Karpas-422 (cell line): ENCODE measurements around the gene FAM83F. TPM values are rescaled to one million over a fixed set of nuclear protein-coding genes. Genes with fewer than 3 reads are reported as not detected.

ENCODE experiments used
- DNase-seq: peaks from one replicate; pipeline ENCODE4 v3.0.0-alpha.2; 2015
- H2AFZ ChIP-seq: fragments of 200-600 bp; sonication (generic); 2 replicates; pipeline ENCODE4 v1.6.1; 2014; ENCODE audit warnings: antibody characterized with exemption, low read length, mixed read lengths
- H3K27ac ChIP-seq: fragments of 200-600 bp; sonication (generic); 2 replicates; pipeline ENCODE4 v1.5.1; 2014; ENCODE audit warnings: mild to moderate bottlenecking, low read length, moderate library complexity
- H3K27me3 ChIP-seq: fragments of 200-600 bp; sonication (generic); 2 replicates; pipeline ENCODE4 v1.6.1; 2014; ENCODE audit warnings: low read length, mixed read lengths
- H3K36me3 ChIP-seq: fragments of 200-600 bp; sonication (generic); 2 replicates; pipeline ENCODE4 v1.6.1; 2014; ENCODE audit warnings: low read length, mixed read lengths; ENCODE audit not compliant: insufficient read depth
- H3K4me1 ChIP-seq: fragments of 200-600 bp; sonication (generic); 2 replicates; pipeline ENCODE4 v1.6.1; 2014; ENCODE audit warnings: mild to moderate bottlenecking, low read length, mixed read lengths
- H3K4me2 ChIP-seq: fragments of 200-600 bp; sonication (generic); 2 replicates; pipeline ENCODE4 v1.6.1; 2014; ENCODE audit warnings: low read length, low read depth, mild to moderate bottlenecking; ENCODE audit not compliant: poor library complexity, severe bottlenecking
- H3K4me3 ChIP-seq: fragments of 200-600 bp; sonication (generic); 2 replicates; pipeline ENCODE4 v1.5.1; 2014; ENCODE audit warnings: mild to moderate bottlenecking, antibody characterized with exemption, low read length, mixed read lengths
- H3K79me2 ChIP-seq: fragments of 200-600 bp; sonication (generic); 2 replicates; pipeline ENCODE4 v1.6.1; 2014; ENCODE audit warnings: mild to moderate bottlenecking, low read length, mixed read lengths
- H3K9ac ChIP-seq: fragments of 200-600 bp; sonication (generic); 2 replicates; pipeline ENCODE4 v1.6.0; 2014; ENCODE audit warnings: low read length
- H3K9me2 ChIP-seq: fragments of 200-600 bp; sonication (generic), shearing (Covaris generic); replicated peaks from 2 replicates; pipeline ENCODE4 v1.6.0; 2014; ENCODE audit warnings: mild to moderate bottlenecking, low read length, moderate library complexity; ENCODE audit not compliant: insufficient read depth
- H3K9me3 ChIP-seq: fragments of 300-700, 200-600 bp; sonication (generic); 2 replicates; pipeline ENCODE4 v1.6.1; 2014; ENCODE audit warnings: low read length, mixed read lengths
- H4K20me1 ChIP-seq: fragments of 200-600 bp; sonication (generic); 2 replicates; pipeline ENCODE4 v1.6.1; 2014; ENCODE audit warnings: mild to moderate bottlenecking, antibody characterized with exemption, low read length, low read depth; ENCODE audit not compliant: insufficient read depth
- total RNA-seq: library from RNA; depleted of rRNA; stranded (reverse); fragments of >200 nt; shearing (Covaris generic); gene quantifications from 2 replicates; pipeline ENCODE4 v1.2.3, GENCODE V29; 2014; ENCODE audit warnings: low replicate concordance

The FAM83F gene
- total RNA-seq, 1 experiment from 2014 or later = 0.07 TPM

DNA sequence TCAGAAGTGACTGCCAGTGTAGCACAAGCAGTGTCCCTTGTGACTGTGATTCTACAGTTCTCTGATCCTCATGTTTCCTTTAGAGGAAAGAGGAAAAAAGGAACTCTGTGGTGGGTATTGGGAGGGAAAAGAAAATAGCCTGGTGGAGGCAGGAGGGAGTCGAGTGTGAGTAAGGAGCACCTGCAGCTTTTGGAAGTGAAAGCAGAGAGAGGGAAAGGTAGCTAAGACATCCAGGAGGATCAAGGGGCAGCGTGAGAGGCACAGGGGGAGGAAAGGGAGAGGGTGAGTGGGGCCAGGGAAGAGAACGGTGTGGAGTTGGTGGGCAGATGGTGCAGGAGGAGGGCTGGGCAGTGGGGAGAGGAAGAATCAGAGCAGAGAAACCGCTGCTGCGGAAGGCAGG is 22.1 kb upstream of the FAM83F start:
- Histone ChIP-seq H3K9me2 (no peaks in the 10 kb centered on the region), H3K4me2 (no peak overlapping the region), H3K36me3 (no peaks in the 10 kb centered on the region), H3K79me2 (no peaks in the 10 kb centered on the region), H3K4me1 (no peaks in the 10 kb centered on the region), H4K20me1 (no peaks in the 10 kb centered on the region), H3K27me3 (no peaks in the 10 kb centered on the region), H3K9ac (no peak overlapping the region), H2AFZ (no peak overlapping the region), H3K9me3 (no peaks in the 10 kb centered on the region), H3K4me3 (no peak overlapping the region), H3K27ac (no peak overlapping the region)
- DNase-seq = no peak

DNA sequence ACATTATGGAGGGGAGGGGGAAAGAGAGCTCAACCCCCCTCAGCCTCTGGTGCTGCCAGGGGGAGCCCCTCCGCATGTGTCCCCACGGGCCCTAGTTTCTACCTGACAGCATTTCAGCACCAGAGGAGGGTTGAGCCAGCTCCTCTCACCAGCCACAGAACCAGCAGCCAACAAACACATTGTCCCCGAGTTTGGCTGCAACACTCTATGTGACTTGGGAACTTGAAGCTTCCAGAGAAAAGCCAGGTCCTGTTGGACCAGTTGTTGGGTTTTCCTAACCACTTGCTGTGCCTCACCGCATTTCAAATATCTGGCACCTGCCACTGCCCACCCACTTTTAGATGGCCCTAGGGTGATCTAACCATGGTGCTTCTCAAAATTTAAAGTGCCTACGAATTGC is 21.1 kb upstream of the FAM83F start:
- H3K36me3 ChIP-seq = no peaks in the 10 kb centered on the region
- no peaks in the 10 kb centered on the region for H4K20me1 ChIP-seq
- H3K4me2 ChIP-seq = no peak overlapping the region

DNA sequence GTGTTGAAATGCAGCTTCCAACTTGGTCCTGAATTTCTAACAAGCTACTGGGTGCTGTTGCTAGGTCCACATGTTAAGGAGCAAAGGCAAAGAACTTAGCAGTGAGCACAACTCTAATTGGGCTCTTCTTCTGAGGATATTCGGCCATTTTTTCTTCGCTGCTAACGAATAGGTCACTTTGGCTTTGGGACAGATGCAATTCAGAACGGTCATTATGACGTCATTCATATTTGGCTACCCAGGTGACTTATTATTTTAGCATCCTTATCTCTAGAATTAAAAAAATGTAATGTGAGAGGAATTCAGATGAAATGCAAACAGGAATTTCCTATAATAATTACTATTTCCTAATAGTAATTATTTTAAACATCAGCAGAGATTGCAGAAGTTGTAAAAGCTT is 20.7 kb upstream of the FAM83F start:
- no peak overlapping the region for H3K4me3 ChIP-seq
- DNase-seq = no peak
- H3K4me1 ChIP-seq = no peaks in the 10 kb centered on the region
- H3K4me2 ChIP-seq = no peak overlapping the region
- H3K27ac ChIP-seq = no peak overlapping the region
- no peaks in the 10 kb centered on the region for H3K9me2 ChIP-seq
- no peak overlapping the region for H3K9ac ChIP-seq
- no peaks in the 10 kb centered on the region for H3K27me3 ChIP-seq
- H3K9me3 ChIP-seq = no peaks in the 10 kb centered on the region
- no peaks in the 10 kb centered on the region for H4K20me1 ChIP-seq
- H2AFZ ChIP-seq = no peak overlapping the region
- H3K36me3 ChIP-seq = no peaks in the 10 kb centered on the region
- H3K79me2 ChIP-seq = no peaks in the 10 kb centered on the region

More for the DNA sequence above, 21.1 kb upstream of the FAM83F start:
- Histone ChIP-seq H2AFZ (no peak overlapping the region), H3K9me2 (no peaks in the 10 kb centered on the region), H3K4me1 (no peaks in the 10 kb centered on the region), H3K79me2 (no peaks in the 10 kb centered on the region), H3K27me3 (no peaks in the 10 kb centered on the region), H3K27ac (no peak overlapping the region), H3K9me3 (no peaks in the 10 kb centered on the region), H3K9ac (no peak overlapping the region), H3K4me3 (no peak overlapping the region)
- DNase-seq = no peak

DNA sequence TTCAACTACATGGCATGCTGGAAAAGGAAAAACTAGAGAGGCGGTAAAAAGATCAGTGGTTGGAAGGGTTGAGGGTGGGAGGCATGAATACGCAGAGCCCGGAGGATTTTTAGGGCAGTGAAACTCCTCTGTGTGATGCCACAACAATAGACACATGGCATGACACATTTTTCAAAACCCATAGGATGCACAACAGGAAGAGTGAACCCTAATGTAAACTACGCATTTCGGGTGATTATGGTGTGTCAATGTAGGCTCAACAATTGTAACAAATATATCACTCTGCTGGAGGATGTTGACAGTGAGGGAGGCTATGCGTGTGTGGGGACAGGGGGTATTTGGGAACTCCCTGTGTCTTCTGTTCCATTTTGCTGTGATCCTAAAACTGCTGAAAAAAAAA is 15.7 kb upstream of the FAM83F start:
- no peak for DNase-seq
- Histone ChIP-seq H3K9ac (no peak overlapping the region), H3K9me2 (no peaks in the 10 kb centered on the region), H3K4me3 (no peak overlapping the region), H3K4me1 (no peaks in the 10 kb centered on the region), H2AFZ (no peak overlapping the region), H3K27ac (no peak overlapping the region), H3K4me2 (no peak overlapping the region), H3K9me3 (no peaks in the 10 kb centered on the region), H4K20me1 (no peaks in the 10 kb centered on the region), H3K36me3 (no peaks in the 10 kb centered on the region), H3K79me2 (no peaks in the 10 kb centered on the region), H3K27me3 (no peaks in the 10 kb centered on the region)

- H3K9me3 ChIP-seq = no peaks in the 10 kb centered on the region
- no peak overlapping the region for H3K4me2 ChIP-seq
- no peaks in the 10 kb centered on the region for H3K27me3 ChIP-seq
- H2AFZ ChIP-seq = no peak overlapping the region
- no peaks in the 10 kb centered on the region for H3K36me3 ChIP-seq
- no peak overlapping the region for H3K27ac ChIP-seq
- no peaks in the 10 kb centered on the region for H4K20me1 ChIP-seq
- H3K4me3 ChIP-seq = no peak overlapping the region
- no peak overlapping the region for H3K9ac ChIP-seq
- no peaks in the 10 kb centered on the region for H3K4me1 ChIP-seq
- no peaks in the 10 kb centered on the region for H3K79me2 ChIP-seq
- H3K9me2 ChIP-seq = no peaks in the 10 kb centered on the region
- DNase-seq = no peak
Measured at GRCh38 chr22:39979458-39979857, 15.3 kb upstream of the FAM83F start.

GRCh38 chr22:39980596-39980995 is 14.2 kb upstream of the FAM83F start:
- Histone ChIP-seq H4K20me1 (no peaks in the 10 kb centered on the region), H3K9me2 (no peaks in the 10 kb centered on the region), H3K27ac (no peak overlapping the region), H3K27me3 (no peaks in the 10 kb centered on the region), H3K9ac (no peak overlapping the region), H2AFZ (no peak overlapping the region), H3K4me2 (no peak overlapping the region), H3K4me1 (no peaks in the 10 kb centered on the region), H3K9me3 (no peaks in the 10 kb centered on the region), H3K4me3 (no peak overlapping the region), H3K79me2 (no peaks in the 10 kb centered on the region), H3K36me3 (no peaks in the 10 kb centered on the region)
- DNase-seq = no peak

GRCh38 chr22:39983346-39983745 is 11.4 kb upstream of the FAM83F start:
- Histone ChIP-seq H3K9me3 (no peaks in the 10 kb centered on the region), H3K79me2 (no peaks in the 10 kb centered on the region), H3K9ac (no peak overlapping the region), H3K4me2 (no peak overlapping the region), H3K4me1 (no peaks in the 10 kb centered on the region), H2AFZ (no peak overlapping the region), H3K27me3 (no peaks in the 10 kb centered on the region), H3K27ac (no peak overlapping the region), H3K4me3 (no peak overlapping the region), H4K20me1 (no peaks in the 10 kb centered on the region), H3K36me3 (no peaks in the 10 kb centered on the region), H3K9me2 (no peaks in the 10 kb centered on the region)
- DNase-seq = no peak

DNA sequence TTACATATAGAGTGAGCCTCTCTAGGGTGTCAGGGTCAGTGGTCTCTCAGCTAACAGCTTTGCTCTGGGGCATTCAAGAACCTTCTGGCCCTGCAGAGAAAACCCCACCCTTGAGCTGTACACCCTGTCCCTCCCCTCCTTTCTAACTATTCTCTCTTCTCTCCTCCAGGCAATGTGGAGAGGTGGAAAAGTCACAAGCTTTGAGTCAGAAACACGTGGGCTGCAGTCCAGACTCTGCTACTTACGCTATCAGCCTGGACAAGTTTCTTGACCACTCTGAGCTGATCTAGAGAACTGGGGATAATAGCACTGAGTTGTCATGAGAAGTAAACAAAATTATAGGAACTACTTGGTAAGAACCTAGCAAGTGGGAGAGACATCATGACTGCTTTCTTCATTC is 10.7 kb upstream of the FAM83F start:
- no peaks in the 10 kb centered on the region for H3K79me2 ChIP-seq
- no peaks in the 10 kb centered on the region for H3K9me3 ChIP-seq
- H3K27ac ChIP-seq = no peak overlapping the region
- H3K4me2 ChIP-seq = no peak overlapping the region
- H3K9me2 ChIP-seq = no peaks in the 10 kb centered on the region
- H3K4me3 ChIP-seq = no peak overlapping the region
- no peak for DNase-seq
- no peak overlapping the region for H2AFZ ChIP-seq
- H4K20me1 ChIP-seq = no peaks in the 10 kb centered on the region
- no peaks in the 10 kb centered on the region for H3K36me3 ChIP-seq
- H3K9ac ChIP-seq = no peak overlapping the region
- H3K4me1 ChIP-seq = no peaks in the 10 kb centered on the region
- no peaks in the 10 kb centered on the region for H3K27me3 ChIP-seq

DNA sequence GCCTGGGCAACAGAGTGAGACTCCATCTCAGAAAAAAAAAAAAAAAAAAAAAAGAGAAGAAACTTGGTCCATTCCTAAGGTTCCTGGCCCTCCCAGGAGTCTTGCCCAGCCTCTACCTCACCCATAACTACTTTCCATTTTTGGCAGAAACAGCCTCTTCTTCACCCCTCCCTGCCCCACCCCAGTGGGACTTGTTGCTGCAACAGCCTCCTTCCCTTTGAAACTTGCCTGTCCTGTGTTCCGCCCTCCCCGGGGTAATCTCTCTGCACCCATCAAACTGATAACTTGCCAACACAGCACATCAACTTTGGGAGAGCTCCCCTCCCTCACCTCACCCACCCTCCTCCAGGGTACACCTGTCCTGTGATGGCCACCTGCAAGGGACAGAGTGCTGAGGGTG is 10.0 kb upstream of the FAM83F start:
- H3K9me3 ChIP-seq = no peaks in the 10 kb centered on the region
- no peaks in the 10 kb centered on the region for H3K4me1 ChIP-seq
- no peak overlapping the region for H3K9ac ChIP-seq
- H3K27me3 ChIP-seq = no peaks in the 10 kb centered on the region
- DNase-seq = no peak
- H3K4me3 ChIP-seq = no peak overlapping the region
- no peak overlapping the region for H3K27ac ChIP-seq
- no peak overlapping the region for H3K4me2 ChIP-seq
- no peaks in the 10 kb centered on the region for H3K79me2 ChIP-seq
- H3K36me3 ChIP-seq = no peaks in the 10 kb centered on the region
- no peaks in the 10 kb centered on the region for H4K20me1 ChIP-seq
- H2AFZ ChIP-seq = no peak overlapping the region
- H3K9me2 ChIP-seq = no peaks in the 10 kb centered on the region
